Activated CD4-positive, alpha-beta T cell treated with anti-CD3 and anti-CD28 coated beads for 24 hours (primary cell): Measurements from ENCODE around the gene ETS2.

Experiments used
- DNase-seq, 2 donors: peaks; one replicate each; pipeline ENCODE4 v3.0.0-alpha.2; 2020; ENCODE audit warnings: low read depth in 2 of 2

Gene ETS2

GRCh38 chr21:38805328-38806152 is at the start of gene ETS2:
ETS2 (plus strand) TSS chr21:38805929; CDS start chr21:38810035, 4,106 bp downstream.
- DNase-seq, result peak; percentile 60 to 66

- DNase-seq, result no peak
Measured at GRCh38 chr21:38756746-38757145, 49.0 kb upstream of the ETS2 start.

- no peak for DNase-seq
Measured at GRCh38 chr21:38758501-38759214, 47.1 kb upstream of the ETS2 start.

- DNase-seq, result no peak
Measured at GRCh38 chr21:38759413-38759812, 46.3 kb upstream of the ETS2 start.

GRCh38 chr21:38760017-38760761 is 45.5 kb upstream of the ETS2 start:
- DNase-seq, result no peak

- no peak for DNase-seq
Measured at GRCh38 chr21:38760762-38761155, 45.0 kb upstream of the ETS2 start.

- no peak for DNase-seq
Measured at GRCh38 chr21:38761531-38761930, 44.2 kb upstream of the ETS2 start.

GRCh38 chr21:38765056-38765455 is 40.7 kb upstream of the ETS2 start:
- DNase-seq, result no peak

- peak; percentile 29 to 46 for DNase-seq
Measured at GRCh38 chr21:38766987-38767722, 38.6 kb upstream of the ETS2 start.

- peak; percentile 38 to 52 for DNase-seq
Measured at GRCh38 chr21:38768471-38769063, 37.2 kb upstream of the ETS2 start.

GRCh38 chr21:38769191-38769780 is 36.4 kb upstream of the ETS2 start:
- DNase-seq, result no peak

- no peak for DNase-seq
Measured at GRCh38 chr21:38770660-38771059, 35.1 kb upstream of the ETS2 start.

GRCh38 chr21:38771536-38771935 is 34.2 kb upstream of the ETS2 start:
- no peak for DNase-seq

GRCh38 chr21:38772646-38773045 is 33.1 kb upstream of the ETS2 start:
- DNase-seq, result no peak

GRCh38 chr21:38773099-38774061 is 32.3 kb upstream of the ETS2 start:
- no peak for DNase-seq

- no peak for DNase-seq
Measured at GRCh38 chr21:38774152-38774551, 31.6 kb upstream of the ETS2 start.

GRCh38 chr21:38774586-38775285 is 31.0 kb upstream of the ETS2 start:
- DNase-seq, result no peak

- DNase-seq, result no peak
Measured at GRCh38 chr21:38775733-38776132, 30.0 kb upstream of the ETS2 start.

GRCh38 chr21:38777015-38777414 is 28.7 kb upstream of the ETS2 start:
- no peak for DNase-seq
